ENCODE measurements around the gene RILP. TPM values are rescaled to one million over a fixed set of nuclear protein-coding genes. Genes with fewer than 3 reads are reported as not detected.
A peak's percentile ranks its signal among the peaks of the same experiment; 100 is the strongest.

The RILP gene
- 100 to 1,000 TPM in 2 of 4 donors, 10 to 100 TPM in 2; 59.3 to 185 (median 108) TPM for total RNA-seq

DNA sequence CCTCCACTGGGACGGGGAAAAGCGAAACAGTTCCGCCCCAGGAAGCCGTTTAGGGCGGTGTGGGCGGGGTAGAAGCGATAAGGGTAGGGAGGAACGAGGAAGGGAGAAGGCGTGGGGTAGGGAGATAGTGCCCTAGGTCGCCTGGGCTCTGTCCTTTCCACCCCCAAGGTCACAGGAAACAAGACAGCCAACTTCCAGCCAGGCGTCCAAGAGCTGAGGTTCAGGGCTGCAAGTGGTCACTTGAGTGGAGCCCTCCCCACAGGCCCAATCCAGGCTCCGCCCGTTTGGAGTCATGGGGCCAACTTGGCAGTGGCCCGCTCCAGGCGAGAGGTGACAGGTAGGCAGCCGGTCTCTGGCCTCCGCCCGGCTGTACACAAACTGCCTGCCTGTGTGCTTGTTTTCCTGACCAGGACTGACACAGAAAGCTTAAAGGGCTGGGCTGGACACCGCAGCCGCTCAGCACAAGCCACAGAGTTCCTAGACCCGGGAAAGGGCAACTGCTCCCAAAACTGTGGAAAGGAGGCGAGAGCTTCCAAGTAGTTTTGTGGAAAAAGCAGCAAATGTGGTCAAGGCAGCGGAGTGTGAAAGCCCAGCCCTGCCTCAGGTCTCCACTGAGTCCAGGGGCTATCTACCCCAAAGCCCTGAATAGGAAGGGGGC lies at the start of gene RILP:
TSS of gene RILP (minus strand) at position 23 of the 658 bp plus-strand sequence. CDS start 62 bp downstream, outside the sequence.
- Histone ChIP-seq H3K27ac (peak within 1 kb of the TSS; percentile 97 to 100 (median 100)), H3K27me3 (no peaks in the 10 kb centered on the region), H3K4me3 (peak within 1 kb of the TSS; percentile 62 to 88 (median 77)), H3K9me3 (no peaks in the 10 kb centered on the region), H3K36me3 (peaks cover 0 to 43% (median 18%) of the 10 kb centered on the region in 4 donors), H3K4me1 (peaks cover 24 to 35% (median 31%) of the 10 kb centered on the region in 4 donors)
- in situ Hi-C loops (cut with MboI; ENCODE audit: low pct_ligation_motif_present in 1 of 4, low pct_unique_long_range_greater_than_20kb in 1 of 4, low sequenced_read_pairs in 3 of 4), result loop anchor here in 1 of 4 donors (25.0 kb wide), 1 partner anchor 387 kb away; the partner anchor contains the start of genes DPH1, OVCA2 and RTN4RL1
- 20% methylated on average over 23 of the region's 23 CpGs; no CpG with 5 or more reads in 1 of the 2 donors for WGBS, 2 donors (ENCODE audit: low coverage in 1 of 2)
- no peak for TF ChIP-seq EP300 (IDR thresholded peaks at IDR 0.05; ENCODE audit: low read depth)
- peak; percentile 64 for TF ChIP-seq POLR2A (IDR thresholded peaks at IDR 0.05)
- peak; percentile 61 to 86 (median 82) for TF ChIP-seq POLR2AphosphoS5 (IDR thresholded peaks at IDR 0.05)
- TF ChIP-seq, protein P1, sequence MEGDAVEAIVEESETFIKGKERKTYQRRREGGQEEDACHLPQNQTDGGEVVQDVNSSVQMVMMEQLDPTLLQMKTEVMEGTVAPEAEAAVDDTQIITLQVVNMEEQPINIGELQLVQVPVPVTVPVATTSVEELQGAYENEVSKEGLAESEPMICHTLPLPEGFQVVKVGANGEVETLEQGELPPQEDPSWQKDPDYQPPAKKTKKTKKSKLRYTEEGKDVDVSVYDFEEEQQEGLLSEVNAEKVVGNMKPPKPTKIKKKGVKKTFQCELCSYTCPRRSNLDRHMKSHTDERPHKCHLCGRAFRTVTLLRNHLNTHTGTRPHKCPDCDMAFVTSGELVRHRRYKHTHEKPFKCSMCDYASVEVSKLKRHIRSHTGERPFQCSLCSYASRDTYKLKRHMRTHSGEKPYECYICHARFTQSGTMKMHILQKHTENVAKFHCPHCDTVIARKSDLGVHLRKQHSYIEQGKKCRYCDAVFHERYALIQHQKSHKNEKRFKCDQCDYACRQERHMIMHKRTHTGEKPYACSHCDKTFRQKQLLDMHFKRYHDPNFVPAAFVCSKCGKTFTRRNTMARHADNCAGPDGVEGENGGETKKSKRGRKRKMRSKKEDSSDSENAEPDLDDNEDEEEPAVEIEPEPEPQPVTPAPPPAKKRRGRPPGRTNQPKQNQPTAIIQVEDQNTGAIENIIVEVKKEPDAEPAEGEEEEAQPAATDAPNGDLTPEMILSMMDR (IDR thresholded peaks at IDR 0.05), result no peak
- DNase-seq, result peak; percentile 91
- intact Hi-C loops (cut with DNase I; ENCODE audit: low total_unique reads), result loop anchor here (5.0 to 10.0 kb wide), 2 partner anchors 65 to 78 kb away; partner anchors contain the start of gene TLCD2

- TF ChIP-seq EP300 (IDR thresholded peaks at IDR 0.05; ENCODE audit: low read depth) (no peak), POLR2A (IDR thresholded peaks at IDR 0.05) (no peak), POLR2AphosphoS5 (IDR thresholded peaks at IDR 0.05) (no peak)
- TF ChIP-seq, protein P1 (IDR thresholded peaks at IDR 0.05), result no peak
- no peaks in the 10 kb centered on the region for H3K9me3 ChIP-seq
- no peaks in the 10 kb centered on the region for H3K27me3 ChIP-seq
- H3K27ac ChIP-seq, result no peak overlapping the region
- no peak overlapping the region for H3K4me3 ChIP-seq
- intact Hi-C loops (cut with DNase I; ENCODE audit: low total_unique reads), result no loop called here
- H3K4me1 ChIP-seq, result no peaks in the 10 kb centered on the region
- 53% methylated on average over 5 of the region's 5 CpGs; no CpG with 5 or more reads in 1 of the 2 donors for WGBS, 2 donors (ENCODE audit: low coverage in 1 of 2)
- no peaks in the 10 kb centered on the region for H3K36me3 ChIP-seq
- in situ Hi-C loops (cut with MboI; ENCODE audit: low pct_ligation_motif_present in 1 of 4, low pct_unique_long_range_greater_than_20kb in 1 of 4, low sequenced_read_pairs in 3 of 4), result loop anchor here in 2 of 4 donors (25.0 kb wide), 2 partner anchors 165 to 340 kb away; partner anchors contain the start of genes DPH1 (in 1 of the 2), OVCA2 (in 1 of the 2) and RTN4RL1 (in 1 of the 2)
- no peak for DNase-seq
Measured at GRCh38 chr17:1697681-1698080, 48.0 kb upstream of the RILP start.

- intact Hi-C loops (cut with DNase I; ENCODE audit: low total_unique reads), result no loop called here
- DNase-seq, result no peak
- in situ Hi-C loops (cut with MboI; ENCODE audit: low pct_ligation_motif_present in 1 of 4, low pct_unique_long_range_greater_than_20kb in 1 of 4, low sequenced_read_pairs in 3 of 4), result loop anchor here in 2 of 4 donors (25.0 kb wide), 2 partner anchors 167 to 342 kb away; partner anchors contain the start of genes DPH1 (in 1 of the 2), OVCA2 (in 1 of the 2) and RTN4RL1 (in 1 of the 2)
- Histone ChIP-seq H3K27ac (no peak overlapping the region), H3K9me3 (no peaks in the 10 kb centered on the region), H3K27me3 (no peaks in the 10 kb centered on the region), H3K4me1 (no peaks in the 10 kb centered on the region), H3K4me3 (no peak overlapping the region), H3K36me3 (no peaks in the 10 kb centered on the region)
- TF ChIP-seq, protein P1 (IDR thresholded peaks at IDR 0.05), result no peak
- TF ChIP-seq POLR2A (IDR thresholded peaks at IDR 0.05) (no peak), EP300 (IDR thresholded peaks at IDR 0.05; ENCODE audit: low read depth) (no peak), POLR2AphosphoS5 (IDR thresholded peaks at IDR 0.05) (no peak)
- 87 to 100% methylated on average over 1 to 8 of the region's 8 CpGs for WGBS, 2 donors (ENCODE audit: low coverage in 1 of 2)
Measured at GRCh38 chr17:1695365-1695764, 45.7 kb upstream of the RILP start.

- no peak for DNase-seq
- H3K27me3 ChIP-seq, result no peaks in the 10 kb centered on the region
- 85 to 93% methylated on average over 5 to 7 of the region's 7 CpGs for WGBS, 2 donors (ENCODE audit: low coverage in 1 of 2)
- in situ Hi-C loops (cut with MboI; ENCODE audit: low pct_ligation_motif_present in 1 of 4, low pct_unique_long_range_greater_than_20kb in 1 of 4, low sequenced_read_pairs in 3 of 4), result loop anchor here in 2 of 4 donors (25.0 kb wide), 2 partner anchors 169 to 344 kb away; partner anchors contain the start of genes DPH1 (in 1 of the 2), OVCA2 (in 1 of the 2) and RTN4RL1 (in 1 of the 2)
- H3K9me3 ChIP-seq, result no peaks in the 10 kb centered on the region
- intact Hi-C loops (cut with DNase I; ENCODE audit: low total_unique reads), result no loop called here
- H3K27ac ChIP-seq, result no peak overlapping the region
- H3K4me1 ChIP-seq, result no peaks in the 10 kb centered on the region
- no peaks in the 10 kb centered on the region for H3K36me3 ChIP-seq
- no peak overlapping the region for H3K4me3 ChIP-seq
- no peak for TF ChIP-seq EP300 (IDR thresholded peaks at IDR 0.05; ENCODE audit: low read depth)
- no peak for TF ChIP-seq POLR2A (IDR thresholded peaks at IDR 0.05)
- TF ChIP-seq, protein P1 (IDR thresholded peaks at IDR 0.05), result no peak
- TF ChIP-seq POLR2AphosphoS5 (IDR thresholded peaks at IDR 0.05), result no peak
Measured at GRCh38 chr17:1693339-1693738, 43.7 kb upstream of the RILP start.
